Osteocyte (in vitro differentiated cells): ENCODE measurements around the gene CASKIN2. TPM values are rescaled to one million over a fixed set of nuclear protein-coding genes. Genes with fewer than 3 reads are reported as not detected.

ENCODE experiments used
- DNase-seq: peaks from one replicate; pipeline ENCODE4 v3.0.0; 2021; ENCODE audit warnings: mixed read lengths; ENCODE audit not compliant: unreplicated experiment; ENCODE audit errors: extremely low spot score
- H3K27ac Mint-ChIP-seq: one replicate; pipeline ENCODE4 v1.8.0; 2021; ENCODE audit warnings: mild to moderate bottlenecking, mixed read lengths; ENCODE audit not compliant: unreplicated experiment
- H3K27me3 Mint-ChIP-seq: one replicate; pipeline ENCODE4 v1.8.0; 2021; ENCODE audit warnings: mixed read lengths; ENCODE audit not compliant: unreplicated experiment
- H3K36me3 Mint-ChIP-seq: one replicate; pipeline ENCODE4 v1.8.0; 2021; ENCODE audit warnings: mixed read lengths; ENCODE audit not compliant: unreplicated experiment
- H3K4me1 Mint-ChIP-seq: one replicate; pipeline ENCODE4 v1.8.0; 2021; ENCODE audit warnings: mixed read lengths; ENCODE audit not compliant: unreplicated experiment
- H3K4me3 Mint-ChIP-seq: one replicate; pipeline ENCODE4 v1.8.0; 2021; ENCODE audit warnings: mild to moderate bottlenecking, moderate library complexity, mixed read lengths; ENCODE audit not compliant: unreplicated experiment
- H3K9me3 Mint-ChIP-seq: one replicate; pipeline ENCODE4 v1.8.0; 2021; ENCODE audit warnings: mixed read lengths; ENCODE audit not compliant: unreplicated experiment
- total RNA-seq: library from RNA; stranded (reverse); gene quantifications from 2 replicates; pipeline ENCODE4 v1.2.1, GENCODE V29; 2021
- TF ChIP-seq, protein P1 (sequence below): fragments of 200-600 bp; sonication (generic); IDR thresholded peaks from 2 replicates; pipeline ENCODE4 v1.5.0; 2021; ENCODE audit warnings: antibody characterized with exemption, mild to moderate bottlenecking, moderate library complexity

The CASKIN2 gene
- total RNA-seq, 1 donor from 2014 or later, result 28.1 TPM

DNA sequence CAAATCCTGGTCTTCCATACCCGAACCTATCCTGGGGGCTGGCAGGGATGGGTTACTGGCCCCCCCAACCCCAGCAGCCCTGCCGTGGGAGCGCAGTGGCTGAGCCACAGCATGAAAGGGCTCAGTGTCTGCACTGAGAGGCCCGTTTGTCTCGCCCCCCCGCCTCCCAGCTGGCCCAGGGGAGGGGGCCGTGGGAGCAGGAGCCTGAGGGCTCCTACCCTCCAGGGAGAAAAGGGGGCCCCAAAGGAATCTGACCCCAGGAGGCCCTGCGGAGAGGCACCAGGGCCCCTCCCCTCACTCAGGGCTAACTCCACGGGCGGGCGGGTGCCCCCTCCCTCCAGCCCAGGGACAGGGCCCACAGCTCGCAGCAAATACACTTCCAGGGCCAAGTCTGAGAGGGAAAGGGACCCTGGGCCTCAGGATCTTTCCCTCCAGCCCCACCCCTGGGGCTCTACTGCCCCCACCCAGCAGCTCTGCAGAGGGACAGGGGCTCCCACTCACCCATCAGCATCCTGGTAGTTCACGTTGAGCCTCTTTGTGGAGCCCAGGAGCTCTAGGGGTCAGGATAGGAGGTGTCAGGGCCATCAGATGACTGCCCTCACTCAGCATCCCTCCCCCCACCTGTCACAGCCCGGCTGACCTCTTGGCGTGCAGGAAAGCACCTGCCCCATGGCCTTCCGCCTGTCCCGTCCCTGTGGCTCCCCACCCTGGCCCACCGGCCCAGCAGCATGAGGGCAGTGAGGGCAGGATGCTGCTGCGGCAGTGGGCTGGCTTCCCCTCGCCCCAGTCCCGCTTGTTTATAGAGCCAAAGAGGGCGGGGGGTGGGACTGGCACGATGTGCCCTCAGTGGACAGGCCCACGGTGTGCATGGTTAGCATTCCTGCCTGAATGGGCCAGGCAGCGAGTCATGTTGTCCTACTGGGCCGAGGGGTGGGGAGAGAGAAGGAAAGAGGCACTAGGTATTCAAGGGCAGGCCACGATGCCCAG lies 7.3 kb downstream of the CASKIN2 start:
- Mint-ChIP-seq H3K4me3 (no peak overlapping the region), H3K27me3 (no peaks in the 10 kb centered on the region), H3K9me3 (no peaks in the 10 kb centered on the region), H3K36me3 (peaks cover 9% of the 10 kb centered on the region), H3K27ac (no peak overlapping the region), H3K4me1 (peaks cover 31% of the 10 kb centered on the region)
- DNase-seq, result no peak
- TF ChIP-seq, protein P1, sequence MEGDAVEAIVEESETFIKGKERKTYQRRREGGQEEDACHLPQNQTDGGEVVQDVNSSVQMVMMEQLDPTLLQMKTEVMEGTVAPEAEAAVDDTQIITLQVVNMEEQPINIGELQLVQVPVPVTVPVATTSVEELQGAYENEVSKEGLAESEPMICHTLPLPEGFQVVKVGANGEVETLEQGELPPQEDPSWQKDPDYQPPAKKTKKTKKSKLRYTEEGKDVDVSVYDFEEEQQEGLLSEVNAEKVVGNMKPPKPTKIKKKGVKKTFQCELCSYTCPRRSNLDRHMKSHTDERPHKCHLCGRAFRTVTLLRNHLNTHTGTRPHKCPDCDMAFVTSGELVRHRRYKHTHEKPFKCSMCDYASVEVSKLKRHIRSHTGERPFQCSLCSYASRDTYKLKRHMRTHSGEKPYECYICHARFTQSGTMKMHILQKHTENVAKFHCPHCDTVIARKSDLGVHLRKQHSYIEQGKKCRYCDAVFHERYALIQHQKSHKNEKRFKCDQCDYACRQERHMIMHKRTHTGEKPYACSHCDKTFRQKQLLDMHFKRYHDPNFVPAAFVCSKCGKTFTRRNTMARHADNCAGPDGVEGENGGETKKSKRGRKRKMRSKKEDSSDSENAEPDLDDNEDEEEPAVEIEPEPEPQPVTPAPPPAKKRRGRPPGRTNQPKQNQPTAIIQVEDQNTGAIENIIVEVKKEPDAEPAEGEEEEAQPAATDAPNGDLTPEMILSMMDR, result no peak

DNA sequence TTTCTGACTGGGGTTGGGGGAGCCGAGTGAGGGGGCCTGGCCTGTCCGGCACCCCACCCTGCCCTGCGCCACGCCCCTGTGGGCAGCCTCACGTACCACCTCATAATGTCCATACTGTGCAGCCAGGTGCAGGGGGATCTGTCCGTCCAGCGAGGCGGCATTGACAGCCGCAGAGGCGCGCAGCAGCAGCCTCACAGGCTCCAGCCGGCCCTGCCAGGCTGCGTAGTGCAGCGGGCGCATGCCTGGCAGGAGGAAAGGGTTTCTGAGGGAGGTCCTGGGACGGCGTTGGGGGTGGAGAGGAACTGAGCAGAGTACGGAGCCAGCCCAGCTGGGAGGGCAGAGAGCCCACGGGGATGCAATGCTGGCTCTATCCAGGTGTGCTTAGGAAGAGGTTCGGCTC lies 8.4 kb downstream of the CASKIN2 start:
- TF ChIP-seq, protein P1, result no peak
- DNase-seq, result no peak
- Mint-ChIP-seq H3K4me3 (no peak overlapping the region), H3K27ac (no peak overlapping the region), H3K4me1 (peaks cover 20% of the 10 kb centered on the region), H3K27me3 (no peaks in the 10 kb centered on the region), H3K9me3 (no peaks in the 10 kb centered on the region), H3K36me3 (peaks cover 9% of the 10 kb centered on the region)

DNA sequence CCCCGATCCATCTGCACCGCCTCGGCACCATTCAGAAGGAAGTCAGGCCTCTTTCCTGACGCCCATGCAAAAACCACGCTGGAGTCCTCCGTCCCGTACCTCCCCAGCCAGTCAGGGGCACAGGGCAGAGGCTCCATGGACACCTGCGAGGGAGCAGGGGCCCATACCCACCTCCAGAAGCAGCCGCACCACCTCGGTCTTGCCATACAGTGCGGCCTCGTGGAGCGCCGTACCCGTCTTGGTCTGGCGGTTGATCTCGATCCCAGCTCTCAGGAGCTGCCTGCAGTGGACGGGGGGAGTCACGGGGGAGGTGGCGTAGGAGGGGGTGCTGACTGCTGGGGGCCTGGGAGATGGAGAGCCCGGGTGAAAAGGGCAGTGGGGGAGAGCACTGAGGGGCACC lies 9.2 kb downstream of the CASKIN2 start:
- no peak for DNase-seq
- Mint-ChIP-seq H3K27me3 (no peaks in the 10 kb centered on the region), H3K9me3 (no peaks in the 10 kb centered on the region), H3K27ac (no peak overlapping the region), H3K4me1 (peaks cover 13% of the 10 kb centered on the region), H3K4me3 (no peak overlapping the region), H3K36me3 (peaks cover 9% of the 10 kb centered on the region)
- TF ChIP-seq, protein P1, result no peak

DNA sequence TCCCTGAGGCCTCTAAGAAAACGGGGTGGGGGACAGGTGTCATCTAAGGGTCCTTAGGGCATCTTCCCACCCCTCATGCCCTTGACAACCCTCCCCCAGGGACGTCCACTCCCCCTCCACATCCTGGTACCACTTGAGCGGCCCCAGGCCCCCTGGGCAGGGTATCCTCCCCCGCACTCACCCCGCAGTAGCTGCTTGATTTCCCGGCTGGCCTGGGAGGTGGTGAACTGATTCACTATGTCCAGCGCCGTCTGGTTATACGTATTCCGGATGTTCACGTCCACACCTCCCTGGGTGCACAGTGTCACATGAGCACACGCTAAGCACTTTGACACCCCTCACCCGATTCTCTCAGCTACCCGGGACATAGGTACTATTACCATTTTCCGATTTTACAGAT lies 9.7 kb downstream of the CASKIN2 start:
- Mint-ChIP-seq H3K27me3 (no peaks in the 10 kb centered on the region), H3K36me3 (peaks cover 9% of the 10 kb centered on the region), H3K4me1 (peaks cover 13% of the 10 kb centered on the region), H3K27ac (no peak overlapping the region), H3K9me3 (no peaks in the 10 kb centered on the region), H3K4me3 (no peak overlapping the region)
- DNase-seq, result no peak
- TF ChIP-seq, protein P1, result no peak

DNA sequence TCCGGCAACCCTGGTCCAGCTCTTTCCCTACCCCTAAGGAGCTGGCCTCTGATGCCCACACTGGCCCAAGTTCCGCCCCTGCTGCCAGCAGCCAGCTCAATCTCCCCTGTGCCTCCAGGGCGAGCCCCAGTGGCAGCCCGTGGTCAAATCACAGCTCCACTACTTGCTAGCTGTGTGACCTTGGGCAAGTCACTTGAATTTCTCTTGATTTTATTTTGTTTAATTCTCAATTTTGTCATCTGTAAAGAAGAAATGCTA lies 10.3 kb downstream of the CASKIN2 start:
- no peak for DNase-seq
- H3K27me3 Mint-ChIP-seq, result no peaks in the 10 kb centered on the region
- no peaks in the 10 kb centered on the region for H3K9me3 Mint-ChIP-seq
- H3K4me1 Mint-ChIP-seq, result peaks cover 13% of the 10 kb centered on the region
- peaks cover 9% of the 10 kb centered on the region for H3K36me3 Mint-ChIP-seq
- TF ChIP-seq, protein P1, result no peak
- H3K4me3 Mint-ChIP-seq, result no peak overlapping the region
- no peak overlapping the region for H3K27ac Mint-ChIP-seq
